ENCODE data around the gene TXNDC17.

Gene TXNDC17

DNA sequence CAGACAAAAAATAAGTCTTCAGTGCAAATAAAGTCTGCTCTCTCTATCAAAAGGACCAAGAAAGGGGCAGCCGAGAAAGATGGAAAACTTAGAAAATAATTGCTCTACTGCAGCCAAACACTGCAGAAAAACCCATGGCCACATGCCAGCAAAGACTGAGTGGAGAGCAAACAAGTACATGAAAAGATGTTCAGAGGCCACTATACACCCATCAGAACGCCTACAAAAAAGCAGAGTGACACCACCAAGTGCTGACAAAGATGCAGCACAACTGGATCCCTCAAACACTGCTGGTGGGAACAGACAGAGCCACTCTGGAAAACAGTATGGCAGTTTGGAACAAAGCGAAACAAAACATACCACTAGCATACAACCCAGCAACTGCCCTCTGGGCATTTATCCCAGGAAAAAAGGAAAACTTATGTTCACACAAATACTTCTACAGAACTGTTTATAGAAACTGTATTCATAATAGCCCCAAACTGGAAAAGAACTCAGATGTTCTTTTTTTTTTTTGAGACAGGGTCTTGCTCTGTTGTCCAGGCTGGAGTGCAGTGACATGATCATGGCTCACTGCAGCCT, 37.0 kb upstream of the TXNDC17 start:
- Histone ChIP-seq H4K20me1 (no peaks in the 10 kb centered on the region), H3K9ac (no peak overlapping the region), H3K36me3 (peaks cover 88% of the 10 kb centered on the region), H3K27me3 (no peaks in the 10 kb centered on the region), H3K4me2 (no peak overlapping the region), H3K4me1 (peaks cover 8% of the 10 kb centered on the region; the same call in 1 of the 2 replicates), H3K9me3 (no peaks in the 10 kb centered on the region), H3K4me3 (no peak overlapping the region), H3K27ac (no peak overlapping the region)
- TF ChIP-seq Cebpa-rat (IDR thresholded peaks at IDR 0.05): no peak

DNA sequence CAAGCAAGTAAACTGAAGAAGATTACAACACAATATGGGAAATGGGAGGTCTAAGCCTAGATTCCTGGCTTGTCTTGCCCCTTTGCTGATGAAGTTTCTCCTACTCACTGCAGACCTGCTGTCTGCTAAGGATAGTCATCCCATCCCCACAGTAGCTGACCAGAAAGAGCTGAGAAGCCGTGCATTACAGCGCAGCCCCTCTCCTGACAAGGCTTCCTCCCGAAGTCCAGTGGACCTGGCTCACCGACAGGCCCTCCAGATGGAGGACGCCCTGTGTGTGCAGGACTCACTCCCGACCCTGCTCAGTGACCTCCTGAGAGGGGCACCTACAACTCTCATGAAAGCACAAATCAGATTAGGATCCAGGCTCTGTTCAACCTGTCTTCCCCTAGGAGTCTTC, 35.7 kb upstream of the TXNDC17 start:
- no peaks in the 10 kb centered on the region for H3K9me3 ChIP-seq
- H3K36me3 ChIP-seq: peaks cover 90% of the 10 kb centered on the region
- H3K4me1 ChIP-seq: no peaks in the 10 kb centered on the region
- H3K27ac ChIP-seq: no peak overlapping the region
- no peak for TF ChIP-seq Cebpa-rat (IDR thresholded peaks at IDR 0.05)
- H3K9ac ChIP-seq: no peak overlapping the region
- no peak overlapping the region for H3K4me2 ChIP-seq
- H3K4me3 ChIP-seq: no peak overlapping the region
- H3K27me3 ChIP-seq: no peaks in the 10 kb centered on the region
- H4K20me1 ChIP-seq: no peaks in the 10 kb centered on the region

DNA sequence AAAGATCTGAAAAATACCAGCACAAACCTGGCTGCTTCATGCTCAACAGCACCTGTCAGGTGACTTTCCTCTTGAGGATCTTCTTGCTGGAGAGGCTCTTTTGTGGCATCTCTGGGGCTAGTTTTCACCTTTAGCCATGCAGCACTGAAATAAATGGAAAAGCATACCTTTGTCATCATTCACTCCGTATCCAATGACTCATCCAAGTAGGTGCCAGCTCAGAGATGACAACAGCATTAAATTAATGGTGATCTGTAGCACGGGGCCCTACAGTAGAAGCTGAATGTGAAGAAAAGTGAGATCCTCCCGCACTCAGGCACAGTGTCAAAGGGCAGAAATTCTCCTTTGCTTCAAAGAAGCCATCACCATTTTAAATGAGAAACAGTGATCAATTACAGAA, 32.5 kb upstream of the TXNDC17 start:
- H3K9me3 ChIP-seq: no peaks in the 10 kb centered on the region
- no peak overlapping the region for H3K4me2 ChIP-seq
- H3K27ac ChIP-seq: no peak overlapping the region
- H3K36me3 ChIP-seq: peaks cover 90% of the 10 kb centered on the region
- no peak overlapping the region for H3K4me3 ChIP-seq
- no peak for TF ChIP-seq Cebpa-rat (IDR thresholded peaks at IDR 0.05)
- H3K27me3 ChIP-seq: no peaks in the 10 kb centered on the region
- H3K9ac ChIP-seq: no peak overlapping the region
- no peaks in the 10 kb centered on the region for H3K4me1 ChIP-seq
- no peaks in the 10 kb centered on the region; the same call in 1 of the 2 replicates for H4K20me1 ChIP-seq

DNA sequence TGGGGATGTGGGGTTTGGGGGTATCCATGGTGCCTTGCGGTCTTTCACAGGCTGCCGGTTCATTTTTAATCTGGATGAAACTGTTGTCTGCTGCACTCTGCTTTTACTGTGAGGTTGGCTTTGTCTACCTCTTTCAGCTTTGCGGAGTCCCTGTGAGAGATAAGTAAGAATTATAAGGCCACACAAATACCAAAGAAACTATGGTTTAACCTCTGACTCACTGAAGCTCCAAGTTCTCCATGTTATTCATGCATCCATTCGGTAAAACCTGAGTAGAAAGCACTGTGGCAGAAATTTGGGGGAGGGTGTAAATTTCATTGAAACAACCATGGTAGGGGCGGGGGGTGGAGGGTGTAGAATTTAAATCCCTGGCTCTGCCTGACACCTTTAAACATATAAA, 30.8 kb upstream of the TXNDC17 start:
- no peak for TF ChIP-seq Cebpa-rat (IDR thresholded peaks at IDR 0.05)
- Histone ChIP-seq H3K4me2 (no peak overlapping the region), H4K20me1 (no peaks in the 10 kb centered on the region; the same call in 1 of the 2 replicates), H3K4me3 (no peak overlapping the region), H3K27me3 (no peaks in the 10 kb centered on the region), H3K9ac (no peak overlapping the region), H3K9me3 (no peaks in the 10 kb centered on the region), H3K36me3 (peaks cover 79% of the 10 kb centered on the region), H3K27ac (no peak overlapping the region), H3K4me1 (no peaks in the 10 kb centered on the region)

DNA sequence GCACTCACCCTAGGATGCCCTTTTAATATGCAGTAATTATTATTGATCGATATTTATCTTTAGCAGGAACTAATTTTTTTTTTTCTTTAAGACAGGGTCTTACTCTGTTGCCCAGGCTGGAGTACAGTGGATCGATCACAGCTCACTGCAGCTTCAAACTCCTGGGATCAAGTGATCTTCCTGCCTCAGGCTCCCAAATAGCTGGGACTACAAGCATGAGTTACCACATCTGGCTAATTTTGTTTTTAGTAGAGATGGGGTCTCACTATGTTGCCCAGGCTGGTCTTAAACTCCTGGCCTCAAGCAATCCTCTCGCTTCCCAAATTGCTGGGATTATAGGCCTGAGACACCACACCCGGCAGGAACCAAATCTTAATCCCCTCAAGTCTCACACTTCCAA, 29.6 kb upstream of the TXNDC17 start:
- H3K4me2 ChIP-seq: no peak overlapping the region
- H3K4me1 ChIP-seq: no peaks in the 10 kb centered on the region
- H3K27me3 ChIP-seq: no peaks in the 10 kb centered on the region
- no peak overlapping the region for H3K4me3 ChIP-seq
- H3K27ac ChIP-seq: no peak overlapping the region
- no peak for TF ChIP-seq Cebpa-rat (IDR thresholded peaks at IDR 0.05)
- no peak overlapping the region for H3K9ac ChIP-seq
- H3K36me3 ChIP-seq: peaks cover 79% of the 10 kb centered on the region
- no peaks in the 10 kb centered on the region; the same call in 1 of the 2 replicates for H4K20me1 ChIP-seq
- no peaks in the 10 kb centered on the region for H3K9me3 ChIP-seq

DNA sequence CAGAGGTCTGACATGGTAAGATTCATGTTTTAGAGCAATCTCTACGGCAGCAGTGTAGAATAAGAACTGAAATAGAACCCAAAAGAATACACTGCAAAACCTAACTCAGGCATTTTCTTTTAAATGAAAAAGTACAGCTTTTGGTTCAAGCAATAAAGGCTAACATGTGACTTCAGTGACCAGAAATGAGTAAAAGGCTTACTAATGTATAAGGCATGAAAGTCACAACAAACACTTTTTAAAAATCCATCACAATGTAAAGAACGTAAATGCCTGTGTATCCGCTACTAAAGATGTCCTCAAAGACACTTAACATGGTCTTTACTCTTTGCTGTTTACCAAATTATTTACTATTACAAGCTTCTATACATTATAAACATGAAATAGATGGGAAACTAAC, 16.9 kb upstream of the TXNDC17 start:
- H3K27ac ChIP-seq: no peak overlapping the region
- no peaks in the 10 kb centered on the region for H3K27me3 ChIP-seq
- H3K9ac ChIP-seq: no peak overlapping the region
- TF ChIP-seq Cebpa-rat (IDR thresholded peaks at IDR 0.05): no peak
- H3K4me1 ChIP-seq: no peaks in the 10 kb centered on the region
- H3K36me3 ChIP-seq: peaks cover 90% of the 10 kb centered on the region
- no peaks in the 10 kb centered on the region for H3K9me3 ChIP-seq
- H4K20me1 ChIP-seq: peaks cover 15% of the 10 kb centered on the region
- no peak overlapping the region for H3K4me2 ChIP-seq
- H3K4me3 ChIP-seq: no peak overlapping the region

DNA sequence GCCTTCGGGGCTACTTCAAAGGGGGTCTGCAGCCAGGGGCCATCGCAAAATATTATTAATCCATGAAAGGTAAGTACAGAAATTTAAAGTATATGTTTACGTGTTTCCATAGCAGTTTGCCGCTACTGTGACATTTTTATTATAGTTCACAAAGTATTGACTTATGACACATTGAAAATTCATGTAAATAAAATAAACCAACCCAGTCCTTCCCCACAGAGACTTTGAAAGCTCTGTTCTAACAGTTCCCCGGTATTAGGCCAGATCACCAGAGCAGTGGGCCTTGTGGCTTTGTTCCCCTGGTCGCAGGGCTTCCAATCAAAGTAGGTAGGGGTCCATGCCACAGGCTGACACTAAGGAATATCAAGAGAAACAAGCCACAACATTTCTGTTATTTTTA, 14.2 kb upstream of the TXNDC17 start:
- H3K4me1 ChIP-seq: no peaks in the 10 kb centered on the region
- TF ChIP-seq Cebpa-rat (IDR thresholded peaks at IDR 0.05): no peak
- no peak overlapping the region for H3K27ac ChIP-seq
- no peak overlapping the region for H3K4me3 ChIP-seq
- no peaks in the 10 kb centered on the region for H3K9me3 ChIP-seq
- H4K20me1 ChIP-seq: peaks cover 15% of the 10 kb centered on the region
- no peak overlapping the region for H3K4me2 ChIP-seq
- H3K36me3 ChIP-seq: peaks cover 92% of the 10 kb centered on the region
- H3K9ac ChIP-seq: no peak overlapping the region
- H3K27me3 ChIP-seq: no peaks in the 10 kb centered on the region

DNA sequence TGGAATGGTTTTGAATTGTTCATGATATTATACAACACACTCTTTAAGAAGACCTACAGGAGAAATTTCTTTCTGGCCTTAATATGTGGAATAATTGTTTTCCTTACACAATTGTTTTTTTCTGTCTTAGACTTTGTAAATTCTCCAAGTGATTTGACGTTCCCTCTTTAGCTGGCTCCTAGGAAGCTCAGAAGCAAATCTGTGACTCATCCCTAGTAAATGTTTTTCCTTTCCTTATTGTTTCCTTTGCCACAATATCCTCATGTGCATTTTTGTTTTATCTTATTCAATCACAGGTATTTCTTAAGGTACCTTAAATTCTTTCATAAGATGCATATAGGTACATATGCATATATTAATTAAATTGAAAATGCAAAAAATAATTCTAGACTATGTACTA, 13.8 kb upstream of the TXNDC17 start:
- Histone ChIP-seq H3K27me3 (no peaks in the 10 kb centered on the region), H3K9ac (no peak overlapping the region), H4K20me1 (peaks cover 15% of the 10 kb centered on the region), H3K4me1 (no peaks in the 10 kb centered on the region), H3K36me3 (peaks cover 92% of the 10 kb centered on the region), H3K4me3 (no peak overlapping the region), H3K9me3 (no peaks in the 10 kb centered on the region), H3K27ac (no peak overlapping the region), H3K4me2 (no peak overlapping the region)
- TF ChIP-seq Cebpa-rat (IDR thresholded peaks at IDR 0.05): no peak

DNA sequence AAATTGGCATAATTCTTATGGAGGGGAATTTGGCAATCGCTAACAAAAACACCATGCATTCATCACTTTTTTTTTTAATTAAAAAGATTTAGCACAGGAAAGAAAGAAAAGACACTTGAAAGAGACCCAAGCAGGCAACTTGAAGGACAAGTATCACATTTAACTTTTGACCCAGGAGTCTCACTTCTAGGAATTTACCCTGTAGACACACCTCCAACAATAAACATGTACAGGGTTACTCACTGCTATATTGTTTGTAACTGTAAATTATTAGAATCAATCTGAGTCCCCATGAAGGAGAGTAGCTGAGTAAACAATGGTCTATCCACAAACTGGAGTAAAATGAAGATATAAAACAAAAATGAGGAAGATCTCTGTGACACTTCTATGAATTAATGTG, 10.5 kb upstream of the TXNDC17 start:
- peaks cover 16% of the 10 kb centered on the region for H4K20me1 ChIP-seq
- H3K36me3 ChIP-seq: peaks cover 94% of the 10 kb centered on the region
- H3K27ac ChIP-seq: no peak overlapping the region
- no peak for TF ChIP-seq Cebpa-rat (IDR thresholded peaks at IDR 0.05)
- no peak overlapping the region for H3K4me2 ChIP-seq
- H3K9me3 ChIP-seq: no peaks in the 10 kb centered on the region
- H3K4me1 ChIP-seq: no peaks in the 10 kb centered on the region
- no peak overlapping the region for H3K4me3 ChIP-seq
- H3K9ac ChIP-seq: no peak overlapping the region
- H3K27me3 ChIP-seq: no peaks in the 10 kb centered on the region

DNA sequence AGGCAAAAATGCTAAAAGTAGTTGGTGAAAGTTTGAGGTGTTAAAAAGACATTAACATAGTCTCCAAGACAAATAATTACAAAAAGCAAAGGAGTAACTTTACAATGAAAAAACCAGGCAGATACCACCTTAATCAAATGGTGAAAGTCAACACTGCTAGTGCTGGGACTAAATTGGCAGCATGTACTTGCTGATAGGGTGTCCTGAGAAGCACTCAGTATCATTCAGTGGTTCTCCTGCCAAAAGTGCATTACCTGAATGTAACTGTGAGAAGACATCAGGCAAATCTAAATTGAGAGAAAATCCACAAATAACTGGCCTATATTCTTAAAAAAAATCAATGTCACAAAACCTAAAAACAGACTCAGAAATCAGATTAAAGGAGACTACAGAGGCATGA, 8.3 kb upstream of the TXNDC17 start:
- H3K4me3 ChIP-seq: no peak overlapping the region
- H4K20me1 ChIP-seq: peaks cover 24% of the 10 kb centered on the region
- no peaks in the 10 kb centered on the region for H3K9me3 ChIP-seq
- TF ChIP-seq Cebpa-rat (IDR thresholded peaks at IDR 0.05): no peak
- no peaks in the 10 kb centered on the region for H3K27me3 ChIP-seq
- H3K9ac ChIP-seq: no peak overlapping the region
- no peak overlapping the region for H3K4me2 ChIP-seq
- H3K27ac ChIP-seq: no peak overlapping the region
- peaks cover under 1% of the 10 kb centered on the region; the same call in 1 of the 2 replicates for H3K4me1 ChIP-seq
- H3K36me3 ChIP-seq: peaks cover 79% of the 10 kb centered on the region

DNA sequence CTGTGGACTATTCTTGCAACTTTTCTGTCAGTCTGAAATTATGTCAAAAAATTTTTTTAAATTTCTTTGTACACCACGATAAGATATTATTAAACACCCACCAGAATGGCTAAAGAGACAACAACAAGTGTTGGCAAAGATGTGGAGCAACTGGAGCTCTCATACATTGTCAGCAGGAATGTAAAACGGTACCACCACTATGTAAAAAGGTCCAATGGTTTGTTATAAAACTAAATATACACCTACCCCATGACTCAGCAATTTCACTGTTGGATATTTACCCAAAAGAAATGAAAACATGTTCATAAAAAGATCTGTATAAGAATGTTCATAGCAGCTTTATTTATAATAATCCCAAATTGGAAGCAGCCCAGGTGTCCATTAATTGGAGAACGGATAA, 7.6 kb upstream of the TXNDC17 start:
- no peak overlapping the region for H3K4me2 ChIP-seq
- H3K36me3 ChIP-seq: peaks cover 72% of the 10 kb centered on the region
- no peak overlapping the region for H3K4me3 ChIP-seq
- peaks cover 29% of the 10 kb centered on the region for H4K20me1 ChIP-seq
- TF ChIP-seq Cebpa-rat (IDR thresholded peaks at IDR 0.05): no peak
- no peak overlapping the region for H3K27ac ChIP-seq
- no peak overlapping the region for H3K9ac ChIP-seq
- H3K27me3 ChIP-seq: no peaks in the 10 kb centered on the region
- no peaks in the 10 kb centered on the region for H3K9me3 ChIP-seq
- H3K4me1 ChIP-seq: peaks cover 7% of the 10 kb centered on the region

Measured in BLaER1 (cell line).